Activated CD8-positive, alpha-beta memory T cell treated with anti-CD3 and anti-CD28 coated beads, Interleukin-2, amount 50 U/mL, for 24 hours (primary cell): Measurements from ENCODE around the gene TAF15.

Experiments used
- DNase-seq: peaks from one replicate; pipeline ENCODE4 v3.0.0-alpha.2; 2020; ENCODE audit errors: extremely low read depth

TAF15 gene

DNA sequence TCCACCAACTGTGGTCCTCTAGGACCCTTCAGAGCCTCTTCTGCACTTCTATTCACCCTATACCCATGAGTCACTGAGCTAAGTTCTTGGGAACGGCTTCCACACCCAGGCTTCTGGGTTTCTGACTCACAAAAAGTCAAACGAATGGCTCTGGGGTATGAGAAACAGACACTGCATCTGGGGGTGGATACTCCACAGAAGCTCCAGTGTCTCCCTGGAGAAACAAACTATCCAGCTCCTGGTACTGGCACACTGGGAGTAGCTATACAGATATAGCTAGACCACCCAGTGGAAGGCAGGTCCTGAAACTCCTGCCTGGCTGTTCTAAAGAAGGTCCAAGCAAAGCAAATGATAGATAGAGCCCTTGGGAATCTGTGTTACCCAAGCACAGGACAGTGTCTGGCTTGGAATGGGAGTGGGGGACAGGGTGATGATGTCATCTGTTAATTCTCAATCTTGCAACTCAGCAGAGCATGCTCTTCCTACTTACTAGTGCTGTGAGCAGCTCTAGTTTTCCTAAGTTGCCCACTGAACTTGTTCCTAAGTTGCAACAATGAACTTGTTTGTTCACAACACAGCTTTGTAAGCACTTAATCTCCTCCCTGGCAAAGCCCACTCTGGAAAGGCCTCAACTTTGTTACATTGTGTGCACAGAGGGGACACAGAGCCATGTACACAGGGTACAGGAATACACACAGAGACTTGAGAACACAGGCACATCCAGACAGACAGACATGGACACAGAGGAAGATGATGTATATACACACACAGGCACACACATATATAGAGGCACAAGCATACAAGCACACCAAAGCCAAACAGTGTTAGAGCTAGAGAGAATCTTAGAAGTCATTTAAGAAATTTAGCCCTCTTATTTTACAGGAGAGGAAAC is 20.6 kb upstream of the TAF15 start:
- DNase-seq, result no peak

DNA sequence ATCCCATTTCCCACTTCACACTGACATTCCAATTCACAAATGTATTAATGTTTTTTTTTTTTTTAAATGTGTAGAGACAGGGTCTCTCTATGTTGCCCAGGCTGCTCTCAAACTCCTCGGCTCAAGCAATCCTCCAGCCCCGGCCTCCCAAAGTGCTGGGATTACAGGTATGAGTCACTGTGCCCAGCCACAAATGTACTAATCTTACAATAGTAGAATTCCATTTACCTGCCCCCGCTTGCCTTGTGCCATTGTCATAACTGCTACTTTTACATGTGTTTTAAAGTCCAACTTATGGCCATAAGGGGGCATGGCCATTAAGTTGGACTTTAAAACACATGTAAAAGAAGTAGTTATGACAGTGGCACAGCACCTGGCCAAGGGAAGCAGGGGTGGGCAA is 18.4 kb upstream of the TAF15 start:
- no peak for DNase-seq

DNA sequence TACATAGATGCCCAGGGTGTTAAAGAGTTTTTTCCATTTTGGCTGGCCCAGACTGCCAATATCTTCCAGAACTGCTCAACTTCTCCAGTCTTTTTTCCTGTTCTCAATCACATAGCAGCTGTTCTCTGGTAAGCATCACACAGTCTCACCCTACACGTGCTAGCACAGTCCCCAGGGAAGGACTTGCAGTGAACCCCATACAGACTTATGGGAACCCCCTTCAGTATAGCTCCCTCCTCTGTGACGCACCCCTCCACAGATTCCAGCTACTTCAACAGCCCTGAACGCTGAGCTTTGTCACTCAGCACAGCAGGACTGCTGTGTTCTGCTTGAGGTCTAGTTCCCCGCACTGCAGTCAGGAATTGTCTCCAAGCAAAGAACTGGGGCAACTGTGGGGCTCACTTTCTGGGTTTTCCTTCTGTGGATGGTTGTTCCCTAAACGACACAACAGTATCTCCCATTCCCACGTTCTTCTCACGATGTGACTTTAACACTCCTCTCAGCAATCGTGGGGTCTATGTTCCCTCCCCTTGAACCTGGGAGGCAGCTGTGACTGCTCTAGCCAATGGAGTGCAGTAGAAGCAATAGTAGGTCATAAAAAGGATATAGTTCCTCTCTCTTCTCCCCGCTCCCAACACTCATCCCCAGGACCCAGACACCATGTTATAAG is 17.5 kb upstream of the TAF15 start:
- DNase-seq, result no peak

DNA sequence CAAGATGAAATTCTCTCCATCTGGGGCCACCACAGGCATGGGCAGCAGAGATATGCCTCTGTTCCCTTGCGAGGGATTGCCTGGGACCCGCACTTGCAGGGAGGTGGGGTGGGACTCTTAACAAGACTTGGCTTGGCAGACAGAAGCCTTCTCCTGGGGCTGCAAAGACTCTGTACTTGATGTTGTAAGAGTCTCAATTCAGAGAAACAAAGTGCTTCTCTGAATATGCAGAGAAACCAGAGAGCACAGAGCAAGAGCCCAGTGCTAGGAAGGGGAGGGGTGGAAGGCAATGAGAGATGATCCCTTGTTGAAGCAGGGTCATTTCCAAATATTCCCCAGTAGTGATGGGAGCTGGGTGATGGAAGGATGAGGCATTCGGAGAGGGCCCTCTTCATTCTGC is 16.0 kb upstream of the TAF15 start:
- no peak for DNase-seq

DNA sequence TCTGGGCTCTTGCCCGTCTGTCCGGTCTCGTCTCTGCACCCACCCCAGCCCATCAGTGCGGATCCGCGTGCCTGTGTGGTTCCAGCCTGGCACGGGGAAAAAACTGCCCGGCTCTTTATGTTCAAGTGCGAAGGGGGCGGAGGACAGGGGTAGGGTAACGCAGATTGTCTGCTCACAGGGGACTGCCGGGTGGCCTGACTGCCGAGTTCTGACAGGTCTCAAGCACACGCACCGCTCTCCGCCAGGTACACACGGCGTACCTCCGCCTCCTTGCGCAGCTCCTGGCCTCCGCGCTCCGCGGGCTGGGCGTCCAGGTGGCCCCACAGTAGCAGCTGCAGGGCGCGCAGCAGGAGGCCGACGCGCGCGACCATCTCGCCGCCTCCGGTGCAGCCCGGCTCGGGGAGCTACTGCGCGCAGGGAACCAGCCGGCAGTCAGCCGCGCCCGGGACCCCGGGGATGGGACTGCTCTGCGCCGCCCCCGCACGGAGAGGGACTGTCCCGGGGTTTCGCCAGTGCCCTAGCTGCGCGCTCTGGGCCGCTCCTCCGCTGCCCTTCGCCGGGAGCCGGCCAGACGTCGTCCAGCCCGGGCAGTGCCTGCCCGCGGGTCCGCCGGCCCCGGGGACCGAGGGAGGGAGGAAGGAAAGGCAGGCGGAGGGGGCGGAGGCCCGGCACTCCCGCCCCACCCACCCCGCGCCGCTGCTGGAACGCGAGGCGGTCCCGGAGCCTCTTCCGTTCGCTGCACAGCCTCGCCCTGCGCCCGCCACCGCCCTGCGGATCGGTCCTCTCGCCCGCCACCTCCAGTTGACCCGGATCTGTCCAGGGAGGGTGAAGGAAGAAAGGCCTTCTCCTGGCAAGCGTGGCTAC is 14.0 kb upstream of the TAF15 start, which contains the start of gene MMP28:
Gene MMP28, minus strand, starts transcription at position 635 of the 864 bp plus-strand sequence. Its CDS starts 264 bp downstream, at position 371.
- no peak for DNase-seq

DNA sequence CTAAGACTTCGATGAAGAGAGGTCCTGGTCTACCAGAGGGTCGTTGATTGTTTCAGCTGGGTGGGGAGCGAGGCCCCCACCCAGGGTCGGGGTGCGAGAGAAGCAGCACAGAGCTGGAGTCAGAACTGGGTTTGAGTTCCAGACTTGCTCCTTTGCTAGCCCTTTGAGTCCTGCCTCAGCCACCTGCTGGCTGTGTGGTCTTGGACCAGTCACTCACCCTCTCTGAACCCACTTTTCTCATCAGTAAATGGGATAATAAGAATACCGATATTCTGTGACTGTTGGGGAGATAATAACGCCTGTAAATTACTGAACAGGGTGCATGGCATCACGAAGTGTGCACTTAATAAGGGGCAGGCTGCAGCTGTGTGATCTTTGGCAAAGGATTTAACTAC is 13.4 kb upstream of the TAF15 start:
- DNase-seq, result no peak

DNA sequence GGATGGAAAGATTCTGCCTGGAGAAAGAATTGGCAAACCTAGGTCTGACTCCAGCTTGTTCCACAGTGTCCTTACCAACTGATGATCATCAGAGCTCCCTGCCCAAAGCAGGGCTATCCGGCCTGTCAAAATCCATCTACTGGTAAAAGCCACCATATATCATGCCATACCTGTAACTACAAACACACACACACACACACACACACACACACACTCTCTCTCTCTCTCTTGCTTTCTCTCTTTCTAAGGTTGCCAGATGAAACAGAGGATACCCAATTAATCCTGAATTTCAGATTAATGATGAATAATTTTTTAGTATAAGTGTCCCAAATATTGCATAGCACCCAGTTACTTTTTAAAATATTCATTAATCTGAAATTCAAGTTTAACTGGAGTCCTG is 12.3 kb upstream of the TAF15 start:
- no peak for DNase-seq

DNA sequence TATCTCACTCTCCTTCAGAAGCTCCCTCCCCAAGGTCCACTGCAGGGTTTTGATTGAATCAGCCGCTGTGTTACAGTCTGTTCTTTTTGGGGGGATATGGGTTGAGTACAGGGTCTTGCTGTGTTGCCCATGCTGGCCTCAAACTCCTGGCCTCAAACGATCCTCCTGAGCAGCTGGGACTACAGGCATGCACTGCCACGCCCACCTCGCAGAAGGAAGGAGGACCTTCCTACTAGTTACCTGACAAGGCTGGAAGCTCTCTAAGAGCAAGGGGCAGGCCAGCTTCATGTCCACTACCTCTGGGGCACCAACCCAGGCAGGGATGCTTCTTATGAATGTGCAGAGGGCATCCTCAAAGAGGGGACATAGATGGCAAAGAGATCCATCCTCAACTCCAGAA is 11.9 kb upstream of the TAF15 start:
- DNase-seq, result no peak

DNA sequence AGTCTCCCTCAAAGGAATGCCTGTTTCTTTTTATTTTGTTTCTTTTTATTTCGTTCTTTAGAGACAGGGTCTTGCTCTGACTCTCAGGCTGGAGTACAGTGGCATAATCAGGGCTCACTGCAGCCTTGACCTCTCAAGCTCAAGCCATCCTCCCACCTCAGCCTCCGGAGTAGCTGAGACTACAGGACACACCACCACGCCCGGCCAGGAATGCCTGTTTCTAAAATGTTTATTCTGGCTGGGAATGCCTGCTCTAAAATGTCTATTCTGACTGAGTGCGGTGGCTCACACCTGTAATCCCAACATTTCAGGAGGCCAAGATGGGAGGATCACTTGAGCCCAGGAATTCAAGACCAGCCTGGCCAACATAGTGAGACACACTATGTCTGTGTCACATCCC is 11.4 kb upstream of the TAF15 start:
- DNase-seq, result no peak

DNA sequence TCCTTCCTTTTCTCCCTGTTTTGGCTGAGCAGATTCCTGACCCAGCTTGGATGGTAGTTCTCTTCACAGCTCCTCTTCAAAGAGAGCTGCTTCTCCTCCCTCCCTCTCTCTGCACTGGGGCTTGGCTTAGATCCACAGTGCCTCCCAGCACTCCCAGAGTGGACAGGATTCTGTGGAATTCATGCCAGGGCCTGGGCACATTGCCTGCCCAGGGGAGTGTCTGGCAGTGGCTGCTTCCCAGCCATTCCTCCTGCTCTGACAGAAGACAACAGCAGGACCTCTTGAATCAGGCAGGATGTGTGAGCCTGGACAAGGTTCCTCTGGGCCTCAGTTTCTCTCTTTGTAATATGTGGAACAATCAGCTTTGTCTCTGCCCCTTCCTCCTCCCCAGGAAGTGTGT is 9.3 kb upstream of the TAF15 start:
- DNase-seq, result no peak

DNA sequence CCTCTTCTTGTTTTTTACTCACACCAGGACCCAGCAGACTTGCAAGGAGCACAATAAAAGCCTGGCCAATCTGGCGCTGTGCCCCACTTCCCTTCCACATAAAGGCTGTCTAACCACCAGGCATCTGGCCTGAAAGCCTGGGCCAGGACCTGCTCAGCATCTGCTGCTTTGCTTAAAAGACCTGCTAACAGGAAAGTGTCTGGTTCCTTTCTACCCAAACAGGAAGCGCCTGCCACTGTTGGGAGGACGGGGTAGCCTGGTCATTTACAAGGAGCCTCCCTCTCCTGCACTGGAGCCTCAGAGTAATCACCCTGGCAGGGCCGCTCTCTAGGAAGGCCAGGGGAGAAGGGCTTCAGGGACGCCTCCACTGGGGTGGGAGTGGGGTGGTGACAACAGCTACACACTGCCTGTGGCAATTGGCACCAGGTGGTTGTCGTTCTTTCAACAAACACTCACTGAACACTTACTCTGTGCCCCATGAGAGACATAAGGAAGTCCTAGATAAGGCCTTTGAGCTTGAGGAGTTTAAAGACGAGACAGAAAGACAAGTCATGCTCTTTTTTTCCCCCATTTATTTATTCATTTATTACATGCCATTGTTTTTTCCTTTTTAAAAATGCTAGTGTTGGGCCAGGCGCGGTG is 7.6 kb upstream of the TAF15 start:
- DNase-seq, result no peak

DNA sequence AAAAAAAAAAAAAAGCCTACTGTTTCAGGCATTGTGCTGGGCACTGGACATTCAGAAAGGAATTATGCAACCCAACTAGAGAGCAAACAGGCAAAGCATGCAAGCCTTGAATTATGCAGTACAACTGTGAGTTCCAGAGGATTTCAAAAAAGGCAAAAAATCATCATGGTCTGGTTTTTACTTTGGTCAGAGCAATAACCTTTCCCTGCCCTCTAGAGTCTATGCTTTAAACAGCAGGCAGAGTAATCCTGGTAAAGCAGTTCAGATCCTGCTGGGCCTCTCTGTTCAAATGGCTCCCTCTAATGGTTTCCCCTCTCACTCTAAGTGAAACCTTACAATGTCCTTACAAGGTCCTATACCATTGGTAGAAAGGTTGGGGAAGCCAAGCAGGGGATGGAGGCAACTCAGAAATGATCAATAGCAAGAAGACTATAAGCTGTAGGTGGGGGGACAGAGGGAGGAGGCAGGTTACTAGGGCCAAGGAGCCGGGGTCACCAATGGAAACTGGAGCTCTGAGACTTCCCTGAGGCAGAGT is 4.6 kb upstream of the TAF15 start:
- no peak for DNase-seq

DNA sequence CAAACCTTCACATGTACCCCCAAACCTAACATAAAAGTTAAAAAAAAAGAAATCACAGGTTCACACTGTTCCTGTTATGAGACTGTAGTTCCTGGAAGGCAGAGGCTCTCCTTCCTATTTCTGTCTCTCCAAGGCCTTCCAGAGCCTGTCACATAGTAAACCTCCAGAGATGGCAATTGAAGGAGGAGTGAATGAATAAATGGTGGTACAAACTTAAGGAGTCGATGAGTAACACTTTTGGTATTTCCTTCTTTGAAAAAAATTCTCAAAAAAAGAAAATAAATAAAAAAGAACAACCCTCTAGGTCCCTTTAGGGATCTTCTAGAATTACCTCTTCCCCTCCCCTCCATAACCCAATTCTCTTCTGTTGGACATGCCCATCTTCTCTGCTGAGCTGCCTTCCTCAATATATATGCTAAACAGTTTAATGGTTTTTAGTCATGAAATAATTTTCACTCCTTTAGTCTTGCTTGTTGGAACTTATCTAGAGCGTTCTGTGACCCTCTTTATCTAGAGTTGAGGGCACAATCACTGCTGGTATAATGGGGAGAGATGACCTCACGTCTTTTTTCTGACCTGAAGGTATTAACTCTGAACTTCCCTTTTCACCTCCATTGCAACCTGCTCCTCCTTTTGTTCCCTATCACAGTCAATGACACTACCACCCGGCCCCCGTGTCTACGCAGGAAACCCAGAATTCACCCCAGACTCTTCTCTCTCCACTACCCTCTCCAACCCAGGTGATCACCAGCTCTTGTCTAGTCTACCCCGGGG is 1.7 kb upstream of the TAF15 start:
- DNase-seq, result no peak

DNA sequence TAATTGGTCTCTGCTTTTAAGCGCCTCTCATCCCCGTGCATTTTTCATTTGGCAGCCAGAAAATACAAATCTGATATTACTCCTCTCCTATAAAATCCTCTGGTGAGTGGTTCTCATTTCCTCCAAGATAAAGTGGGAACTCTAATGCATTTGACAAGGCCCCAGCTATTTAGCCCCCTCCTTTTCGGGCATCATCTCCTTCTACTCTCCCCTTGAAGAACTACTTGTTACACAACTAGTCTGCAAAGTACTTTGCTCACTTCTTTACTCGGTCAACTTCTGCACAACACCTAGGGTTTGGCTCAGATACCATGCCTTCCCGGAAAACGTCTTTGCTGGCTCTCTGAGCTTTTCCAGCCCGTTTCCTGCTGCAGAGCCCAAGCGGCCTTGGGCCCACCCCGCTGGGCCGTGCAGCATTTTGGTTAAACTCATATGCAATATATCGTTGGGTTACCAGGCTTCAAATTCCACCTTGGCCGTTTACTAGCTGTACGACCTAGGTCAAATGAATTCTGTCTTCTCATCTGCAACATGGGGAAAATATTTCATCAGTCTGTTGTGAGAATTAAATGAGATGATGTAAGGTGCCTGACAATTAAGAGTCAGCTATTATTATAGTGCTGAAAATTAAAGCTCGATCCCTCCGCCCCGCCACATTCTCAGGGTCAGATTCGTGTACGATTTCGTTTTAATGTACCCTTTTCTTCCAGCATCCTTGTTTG is 883 bp upstream of the TAF15 start:
- no peak for DNase-seq

DNA sequence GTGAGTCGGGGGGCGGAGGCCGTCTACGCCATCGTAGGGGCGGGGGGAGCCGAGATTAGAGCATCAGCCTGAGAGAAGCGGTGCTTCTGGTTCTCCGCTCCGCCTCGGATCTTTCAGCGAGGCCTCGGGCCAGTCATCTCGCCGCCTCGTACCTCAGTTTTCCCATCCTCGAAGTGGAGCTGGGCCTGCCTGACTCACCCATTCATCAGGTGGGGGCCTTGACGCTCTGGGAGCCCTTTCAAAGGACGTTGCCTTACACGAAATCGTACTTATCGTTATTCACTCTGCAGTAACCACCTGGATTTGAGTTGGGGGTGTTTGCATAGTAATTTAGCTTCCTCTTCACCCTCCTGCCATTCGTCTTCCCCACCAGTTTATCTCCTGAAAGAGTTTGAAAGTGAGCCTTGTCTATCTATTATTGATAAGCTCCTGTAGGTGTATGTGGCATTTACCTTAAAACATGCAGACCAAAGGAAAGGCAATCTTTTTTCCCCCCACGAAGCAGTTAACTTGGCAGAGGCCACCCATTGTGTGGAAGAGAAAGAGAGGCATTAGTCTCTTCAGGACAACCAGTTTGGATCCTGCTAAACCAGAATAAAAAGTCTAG is 674 bp downstream of the TAF15 start:
- DNase-seq, result peak; percentile 19

DNA sequence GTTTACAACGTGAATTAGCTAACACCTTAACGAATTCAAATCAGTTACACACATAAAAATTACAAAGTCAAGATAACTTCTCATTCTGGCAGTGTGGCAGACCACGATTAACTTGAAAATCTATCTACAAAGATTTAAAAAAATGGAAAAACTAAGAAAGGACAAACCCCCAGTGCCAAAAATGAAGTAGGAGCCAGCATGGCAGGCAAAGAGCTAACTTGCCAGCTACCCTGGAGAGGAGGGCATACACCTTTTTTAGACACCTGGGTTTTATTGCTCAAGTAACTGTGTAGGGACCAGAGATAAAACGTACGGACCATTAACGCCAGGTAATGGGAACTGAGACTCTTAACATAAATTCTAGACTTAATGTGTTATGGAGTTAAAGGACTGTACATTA is 2.5 kb downstream of the TAF15 start:
- DNase-seq, result no peak

DNA sequence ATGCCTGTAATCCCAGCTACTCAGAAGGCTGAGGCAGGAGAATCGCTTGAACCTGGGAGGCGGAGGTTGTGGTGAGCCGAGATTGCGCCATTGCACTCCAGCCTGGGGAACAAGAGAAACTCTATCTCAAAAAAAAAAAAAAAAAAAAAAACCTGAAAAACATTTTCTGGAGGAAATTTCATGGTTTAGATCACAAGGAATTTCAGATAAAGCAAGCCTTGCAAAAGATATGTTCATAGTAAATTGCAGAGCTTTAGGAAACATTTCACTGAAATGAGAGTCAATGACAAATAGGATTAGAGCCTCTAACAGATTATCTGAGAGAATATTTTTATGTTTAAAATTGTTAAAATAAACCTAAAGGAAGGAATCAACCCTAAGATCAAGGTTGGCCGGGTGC is 3.2 kb downstream of the TAF15 start:
- DNase-seq, result no peak

DNA sequence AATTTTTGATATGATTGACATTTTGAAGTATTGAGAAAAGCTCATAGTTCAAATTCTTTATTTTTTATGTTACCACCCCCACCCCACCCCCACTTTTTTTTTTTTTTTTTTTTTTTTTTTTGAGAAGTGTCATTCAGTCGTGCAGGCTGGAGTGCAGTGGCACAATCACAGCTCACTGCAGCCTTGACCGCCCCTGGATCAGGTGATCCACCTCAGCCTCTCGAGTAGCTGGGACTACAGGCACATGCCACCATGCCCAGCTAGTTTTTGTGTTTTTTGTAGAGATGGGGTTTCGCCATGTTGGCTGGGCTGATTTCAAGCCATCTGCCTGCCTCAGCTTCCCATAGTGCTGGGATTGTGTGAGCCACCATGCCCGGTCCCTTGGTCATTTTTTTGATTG is 7.4 kb downstream of the TAF15 start:
- DNase-seq, result no peak

DNA sequence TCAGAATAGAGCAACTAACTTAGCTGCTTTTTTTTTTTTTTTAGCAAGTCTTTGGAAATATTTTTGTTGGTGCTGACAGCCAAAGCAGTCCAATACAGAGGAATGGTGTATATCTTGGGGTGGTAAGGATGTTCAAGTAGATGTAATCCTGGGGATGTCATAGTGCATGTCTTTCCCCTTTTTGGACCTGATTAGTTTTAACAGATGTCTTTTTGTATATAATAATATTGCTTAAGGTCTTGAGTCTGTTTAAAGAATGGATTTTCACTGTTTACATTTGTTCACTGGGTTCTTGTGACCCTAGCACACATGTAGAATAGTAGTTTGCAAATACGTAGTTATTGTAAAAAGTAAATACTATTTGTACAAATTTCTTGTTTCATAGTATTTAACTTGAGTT is 7.9 kb downstream of the TAF15 start:
- DNase-seq, result no peak

DNA sequence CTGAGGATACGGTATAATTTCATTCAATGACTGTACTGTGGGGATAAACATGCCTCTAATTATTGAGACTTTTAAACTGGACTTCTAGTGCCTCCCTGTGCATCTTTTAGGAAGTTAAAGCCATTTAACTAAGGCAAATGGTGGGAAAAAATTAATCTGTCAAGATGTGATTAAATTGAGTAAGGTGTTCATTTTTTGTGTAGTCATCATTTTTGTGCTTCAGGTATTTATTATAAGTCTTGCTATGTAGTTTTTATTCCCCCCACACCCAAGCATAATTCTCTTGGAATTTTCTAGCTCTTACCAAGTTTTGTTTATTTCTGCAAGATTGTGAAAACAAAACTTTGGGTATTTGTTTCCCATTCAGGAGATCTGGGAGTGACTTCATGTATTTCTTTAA is 10.2 kb downstream of the TAF15 start:
- DNase-seq, result no peak
